HG03342 (cell line): ENCODE measurements around the gene PACSIN2.
"Not testable (repeated sequence)": the region's sequence is repeated elsewhere in the genome, so short reads cannot be mapped to it uniquely, and the experiment has no call there.

Source experiments
- ATAC-seq: cut with Tn5 transposase; IDR thresholded peaks from one replicate; pipeline ENCODE4 v1.9.1; 2021; ENCODE audit warnings: mild to moderate bottlenecking, moderate library complexity; ENCODE audit not compliant: unreplicated experiment

PACSIN2 gene

DNA sequence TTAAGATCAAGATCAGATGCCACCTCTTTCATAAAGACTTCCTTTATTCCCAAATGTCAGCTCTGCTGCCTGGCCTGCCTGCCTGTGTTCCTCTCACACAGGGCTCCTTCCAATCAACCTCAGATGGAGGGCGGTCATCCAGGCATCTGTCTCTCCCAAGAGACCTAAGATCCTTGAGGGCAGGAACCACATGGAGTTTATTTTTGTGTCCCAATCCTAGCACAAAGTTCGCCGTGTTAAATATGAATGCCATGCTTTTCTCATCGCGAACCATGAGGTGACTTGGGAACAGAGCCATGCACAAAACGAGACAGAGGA is 85.2 kb downstream of the PACSIN2 start:
- no peak for ATAC-seq

DNA sequence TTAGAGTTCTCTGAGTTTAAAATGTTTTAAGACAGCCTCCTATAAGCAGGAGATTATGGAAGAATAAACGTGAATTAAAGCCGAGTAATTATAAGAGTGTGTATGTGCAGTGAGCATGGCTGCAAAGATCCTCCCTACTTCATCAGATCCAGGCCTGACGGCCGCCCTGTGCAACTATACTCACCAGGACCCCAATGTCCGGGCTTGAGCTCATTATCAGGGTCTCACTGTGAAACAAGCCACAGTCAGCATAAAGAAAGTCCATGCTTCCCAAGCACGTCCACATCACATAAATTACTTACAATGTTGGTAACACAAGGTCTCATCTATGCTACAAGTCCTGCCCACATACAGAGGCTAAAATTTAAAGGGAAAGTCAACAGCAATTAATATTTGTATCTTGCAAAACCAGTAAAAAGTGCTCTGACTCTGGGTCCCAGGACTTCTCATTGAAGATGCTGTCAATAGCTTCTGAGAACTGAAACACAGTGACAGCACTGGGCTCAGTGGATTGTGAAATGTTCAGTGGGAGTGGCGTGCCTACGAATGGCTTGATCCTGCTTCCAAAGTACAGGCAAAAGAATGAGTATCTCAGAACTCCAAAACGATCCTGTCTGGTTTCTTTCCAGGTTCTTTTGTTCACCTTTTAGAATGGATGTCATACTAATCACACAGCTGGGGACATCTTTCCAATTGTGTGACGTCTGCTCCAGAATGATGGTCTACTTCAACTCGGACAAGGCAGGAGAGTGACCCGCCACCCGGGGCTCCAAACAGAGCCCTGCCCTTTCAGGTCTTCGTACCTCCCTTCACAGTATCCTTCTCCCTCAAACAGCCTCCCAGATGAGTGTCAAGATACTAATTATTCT is 85.7 kb downstream of the PACSIN2 start:
- no peak for ATAC-seq

DNA sequence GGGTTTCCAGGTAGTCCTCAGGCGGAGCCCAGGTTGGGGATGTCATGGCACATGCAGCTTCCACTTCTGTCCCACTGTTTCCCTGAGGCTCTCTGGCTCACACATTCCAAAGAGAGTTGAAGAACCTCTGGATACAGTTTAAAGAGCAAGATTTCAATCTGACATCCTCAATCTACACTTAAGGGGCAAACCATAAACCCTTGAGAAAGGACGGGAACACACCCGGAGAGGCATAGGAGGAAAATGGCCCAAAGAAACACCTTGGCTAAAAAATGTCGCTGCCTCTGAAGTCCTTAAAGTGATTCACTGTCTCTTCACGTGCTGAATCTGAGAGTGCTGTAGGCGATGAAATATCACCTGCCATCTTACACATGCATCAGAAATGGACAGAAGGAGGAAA is 87.0 kb downstream of the PACSIN2 start:
- ATAC-seq: no peak

DNA sequence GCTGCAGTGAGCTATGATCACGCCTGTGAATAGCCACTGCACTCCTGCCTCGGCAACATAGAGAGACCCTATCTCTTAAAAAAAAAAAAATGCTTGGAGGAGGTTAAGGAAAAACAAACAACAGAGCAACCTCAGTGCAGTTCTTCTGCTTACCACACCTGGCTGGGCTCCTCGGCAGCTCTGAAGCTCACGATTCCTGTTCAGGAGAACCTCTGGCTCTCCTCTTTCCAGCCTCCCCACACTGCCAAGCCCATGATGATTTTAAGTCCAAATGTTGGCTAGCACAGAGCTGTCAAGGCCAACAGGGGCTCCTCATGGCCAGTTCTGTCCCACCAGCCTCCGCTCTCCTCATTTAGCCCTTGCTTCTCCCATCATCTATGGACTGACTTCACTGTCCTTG is 88.2 kb downstream of the PACSIN2 start:
- ATAC-seq: no peak

DNA sequence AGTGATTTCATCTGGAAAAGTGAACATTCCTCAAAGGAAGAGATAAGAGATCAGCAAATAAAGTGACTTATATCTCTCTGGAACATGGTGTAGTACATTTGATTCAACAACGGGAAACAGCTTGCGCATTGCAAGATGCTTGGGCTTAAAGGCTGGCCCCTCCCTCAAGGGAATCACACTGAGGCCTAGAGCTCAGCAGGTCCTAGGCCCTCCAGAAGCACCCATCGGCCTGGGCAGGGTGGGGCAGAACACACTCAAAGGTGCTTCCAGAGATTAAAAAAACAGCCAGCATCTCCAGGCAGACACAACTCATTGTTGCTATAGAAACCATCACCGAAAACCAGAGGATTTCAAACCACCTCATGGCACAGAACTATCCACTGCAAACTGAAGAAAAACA is 88.8 kb downstream of the PACSIN2 start:
- ATAC-seq: no peak

DNA sequence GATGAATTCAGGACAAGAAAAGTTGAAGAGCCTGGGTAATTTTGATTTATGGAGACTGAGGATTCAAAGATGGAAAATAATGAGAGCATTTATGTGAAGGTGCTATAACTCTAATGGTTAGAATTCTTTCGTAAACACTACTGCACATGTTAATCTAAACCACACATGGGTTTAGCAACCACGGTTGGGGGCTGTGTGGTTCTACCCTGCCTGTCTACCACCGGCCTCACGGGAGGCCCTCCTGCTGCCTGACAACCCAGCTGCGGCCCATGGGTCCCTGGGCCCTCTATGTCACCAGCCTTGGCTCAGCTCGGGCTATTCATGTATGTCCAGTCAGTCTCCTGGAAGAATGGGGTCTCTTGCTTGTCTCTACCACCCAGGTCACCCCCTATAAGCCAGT is 89.4 kb downstream of the PACSIN2 start:
- no peak for ATAC-seq

DNA sequence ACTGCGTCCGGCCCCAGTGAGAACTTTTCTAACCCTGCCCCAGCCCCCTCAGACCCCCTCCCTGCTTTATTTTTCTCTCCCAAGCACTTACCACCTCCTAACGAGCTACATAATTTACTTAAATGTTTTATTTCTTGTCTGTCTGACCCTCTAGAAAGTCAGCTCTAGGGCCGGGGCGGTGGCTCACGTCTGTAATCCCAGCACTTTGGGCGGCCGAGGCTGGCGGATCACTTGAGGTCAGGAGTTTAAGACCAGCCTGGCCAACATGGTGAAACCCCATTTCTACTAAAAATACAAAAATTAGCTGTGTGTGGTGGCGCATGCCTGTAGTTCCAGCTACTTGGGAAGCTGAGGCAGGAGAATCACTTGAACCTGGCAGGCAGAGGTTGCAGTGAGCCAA is 89.9 kb downstream of the PACSIN2 start:
- ATAC-seq: not testable (repeated sequence)

DNA sequence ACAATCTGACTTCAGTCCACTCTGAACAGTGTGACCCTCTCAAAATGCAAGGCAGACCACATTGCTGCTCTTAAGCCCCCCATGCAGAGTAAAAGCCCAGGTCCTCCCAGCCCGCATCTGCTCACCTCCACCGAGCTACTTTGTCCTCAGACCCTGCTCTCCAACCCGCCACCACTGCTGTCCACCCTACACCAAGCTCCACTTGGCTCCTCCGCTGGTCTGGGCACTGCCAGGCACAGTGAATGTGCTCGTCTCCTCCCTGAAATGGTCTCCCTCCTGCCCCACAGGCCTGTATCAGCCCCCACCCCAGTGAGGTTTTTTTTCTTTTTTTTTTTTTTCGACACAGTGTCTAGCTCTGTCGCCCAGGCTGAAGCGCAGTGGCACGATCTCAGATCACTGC is 90.5 kb downstream of the PACSIN2 start:
- no peak for ATAC-seq

DNA sequence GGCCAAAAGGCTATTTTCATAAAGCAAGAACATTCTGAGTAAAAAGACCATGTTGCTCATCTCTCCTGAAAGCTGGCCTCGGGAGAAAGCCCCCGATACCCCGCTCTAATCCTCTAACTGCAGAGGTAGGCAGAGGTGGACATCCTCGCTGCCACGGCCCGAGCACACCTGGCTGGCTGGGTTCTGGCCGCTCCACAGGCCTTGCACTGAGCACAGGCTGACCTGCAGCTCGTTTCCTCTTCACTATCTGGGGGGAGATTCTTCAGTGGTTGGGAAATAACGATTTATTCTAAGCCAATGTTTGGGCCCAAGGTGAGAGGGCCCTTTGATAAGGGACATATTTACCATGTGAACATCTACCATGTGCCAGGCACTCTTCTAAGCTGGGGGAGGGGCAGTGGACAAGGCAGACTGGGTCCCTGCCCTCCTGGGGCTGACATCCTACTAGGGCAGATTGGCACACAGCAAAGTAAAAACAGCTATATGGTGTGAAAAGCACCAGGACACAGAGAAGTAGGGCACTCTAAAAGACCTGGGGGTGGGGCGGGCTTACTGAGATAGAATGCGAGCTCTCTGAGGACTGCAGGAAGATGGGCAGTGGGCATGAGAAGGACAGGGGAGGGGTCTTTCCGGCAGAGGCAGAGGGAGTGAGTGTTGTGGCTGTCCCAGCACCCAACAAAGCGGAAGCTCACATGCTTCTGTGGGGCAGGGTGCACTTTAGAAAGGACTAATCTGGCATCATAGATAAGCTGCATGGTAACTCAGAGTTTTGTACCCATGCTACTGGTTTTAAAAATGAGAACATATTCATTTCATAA is 92.4 kb downstream of the PACSIN2 start:
- no peak for ATAC-seq

DNA sequence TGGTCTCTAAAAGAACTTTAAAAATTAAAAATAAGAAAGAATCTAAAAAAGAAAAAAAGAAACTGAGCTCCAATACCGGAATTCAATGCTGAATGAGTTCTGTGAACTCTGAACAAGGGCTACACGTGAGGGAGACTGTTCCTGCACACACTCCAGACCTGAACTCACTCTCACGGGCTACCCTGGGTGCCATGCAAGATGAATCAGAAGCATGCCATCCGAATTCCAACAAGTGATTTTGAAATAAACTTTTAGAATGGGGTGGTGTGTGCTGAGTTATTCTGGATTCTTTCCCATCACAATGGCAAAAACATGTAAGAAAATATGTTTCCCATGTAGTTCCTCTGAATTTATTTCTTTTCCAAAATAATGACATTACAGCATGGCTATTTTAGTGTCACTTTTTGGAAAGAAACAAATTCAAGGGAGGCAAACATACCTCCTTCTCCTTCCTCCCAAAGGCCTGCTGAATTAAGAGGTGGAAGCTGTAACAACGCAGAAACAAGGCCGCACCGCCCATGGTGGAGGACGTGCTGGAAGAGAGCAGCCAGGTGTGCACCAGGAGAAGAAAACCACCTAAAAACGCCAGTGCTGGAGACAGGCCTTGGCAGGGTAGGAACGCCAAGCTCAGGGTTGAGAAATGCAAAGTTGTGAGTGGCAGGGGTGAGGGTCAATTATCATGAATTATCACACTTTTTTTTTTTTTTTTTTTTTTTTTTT is 94.7 kb downstream of the PACSIN2 start:
- ATAC-seq: no peak

DNA sequence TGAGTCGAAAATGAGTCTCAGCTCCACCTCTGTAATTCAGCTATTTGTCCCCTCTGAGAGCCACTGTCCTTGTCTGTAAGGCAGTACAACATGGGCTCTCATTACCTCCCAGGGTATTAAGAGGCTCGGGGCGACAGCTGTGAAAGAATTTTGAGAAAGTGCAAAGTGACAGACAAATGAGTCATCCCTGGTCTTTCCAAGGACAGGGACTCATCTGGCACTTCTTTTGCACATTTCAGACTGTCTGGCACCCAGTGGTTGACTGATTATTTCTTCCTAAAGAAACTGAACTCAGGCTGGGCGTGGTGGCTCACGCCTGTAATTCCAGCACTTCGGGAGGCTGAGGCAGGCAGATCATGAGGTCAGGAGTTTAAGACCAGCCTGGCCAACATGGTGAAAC is 95.8 kb downstream of the PACSIN2 start:
- no peak for ATAC-seq

DNA sequence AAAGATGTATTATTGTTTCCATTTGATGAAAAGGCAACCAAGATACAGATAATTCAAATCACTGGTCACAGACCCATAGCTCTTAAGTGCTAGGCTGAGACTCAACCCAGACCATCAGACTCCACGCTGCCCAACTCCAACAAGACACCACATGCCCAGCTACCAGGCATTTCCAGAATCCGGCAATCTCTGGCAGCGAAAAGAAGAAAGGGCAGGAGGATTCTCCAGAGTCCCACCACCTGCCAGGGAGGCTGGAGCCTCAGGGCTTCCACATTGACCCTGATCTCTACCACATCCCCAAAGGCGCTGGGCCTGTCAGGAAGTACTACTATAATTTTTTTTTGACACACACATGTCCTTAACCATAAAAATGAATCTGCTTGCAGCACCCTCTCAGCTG is 96.4 kb downstream of the PACSIN2 start:
- ATAC-seq: no peak

DNA sequence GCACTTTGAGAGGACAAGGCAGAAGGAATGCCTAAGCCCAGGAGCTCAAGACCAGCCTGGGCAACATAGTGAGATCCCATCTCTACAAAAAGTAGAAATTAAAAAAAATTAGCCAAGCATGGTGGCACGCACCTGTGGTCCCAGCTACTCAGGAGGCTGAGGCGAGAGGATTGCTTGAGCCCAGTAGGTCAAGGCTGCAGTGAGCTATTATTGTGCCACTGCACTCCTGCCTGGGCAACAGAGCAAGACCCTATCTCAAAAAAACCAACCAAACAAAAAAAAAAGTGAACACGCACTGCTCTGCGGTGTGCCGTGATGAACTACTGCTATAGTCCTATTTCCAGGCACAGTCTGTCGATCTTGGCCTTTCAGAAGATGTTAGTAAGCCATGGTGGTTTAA is 97.6 kb downstream of the PACSIN2 start:
- not testable (repeated sequence) for ATAC-seq

DNA sequence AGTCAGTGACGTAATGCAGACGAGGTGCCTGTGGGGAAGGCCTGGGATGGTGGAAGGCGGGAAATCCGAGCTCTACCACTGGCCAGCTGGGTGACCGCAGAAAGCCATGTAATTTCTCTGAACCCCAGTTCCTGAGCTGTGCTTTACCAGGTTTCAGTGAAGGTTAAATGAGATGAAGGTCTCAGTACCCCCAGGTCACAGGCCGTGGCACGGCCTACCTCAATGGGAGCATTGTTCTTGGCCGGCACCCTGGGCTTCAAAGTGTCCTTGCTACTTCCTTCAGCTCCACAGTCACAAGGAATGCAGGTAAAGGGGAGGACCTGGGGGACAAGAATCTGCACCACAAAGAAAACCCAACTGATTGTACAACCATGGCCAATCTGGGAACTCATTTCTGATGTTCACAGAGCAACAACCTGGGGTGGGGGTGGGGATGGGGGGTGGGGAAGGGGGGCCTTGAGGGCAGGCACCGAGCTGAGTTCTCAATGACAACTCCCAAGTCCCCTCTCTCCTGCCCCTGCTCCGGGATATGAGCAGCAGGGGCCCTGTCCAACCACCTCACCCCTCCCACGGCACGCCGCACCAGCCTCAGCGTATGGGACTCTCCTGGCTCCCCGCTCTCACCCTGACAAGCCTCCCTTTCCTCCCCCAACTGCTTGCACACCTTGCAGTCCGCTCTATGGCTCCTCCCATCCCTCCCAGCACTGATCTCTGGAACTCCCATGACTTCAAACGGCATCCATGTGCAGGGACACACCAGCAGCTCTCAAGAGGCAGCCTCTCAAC is 98.8 kb downstream of the PACSIN2 start:
- no peak for ATAC-seq

DNA sequence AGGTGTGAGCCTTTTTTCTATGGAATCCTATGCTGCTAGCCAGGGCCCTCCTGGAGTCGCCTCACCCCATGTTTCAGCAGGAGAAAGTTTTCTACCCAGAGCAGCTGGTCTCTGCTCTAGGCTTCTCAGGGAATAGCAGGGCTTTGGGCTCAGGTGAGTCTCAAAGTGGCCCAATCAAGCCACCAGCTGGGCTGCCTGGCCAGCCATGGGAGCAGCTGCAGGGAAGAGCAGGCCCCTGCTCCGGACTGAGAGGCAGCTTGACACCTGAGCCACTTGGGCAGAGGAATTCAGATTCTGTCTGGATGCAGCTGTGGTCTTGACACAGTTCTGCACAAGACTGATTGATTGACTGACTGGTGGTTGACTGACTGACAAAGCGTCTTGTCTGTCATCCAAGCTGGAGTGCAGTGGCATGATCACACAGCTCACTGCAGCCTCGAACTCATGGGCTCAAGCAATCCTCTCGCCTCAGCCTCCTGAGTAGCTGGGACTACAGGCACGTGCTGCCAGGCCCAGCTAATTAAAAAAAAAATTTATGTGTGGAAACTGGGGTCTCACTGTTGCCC is 100.4 kb downstream of the PACSIN2 start:
- ATAC-seq: no peak

DNA sequence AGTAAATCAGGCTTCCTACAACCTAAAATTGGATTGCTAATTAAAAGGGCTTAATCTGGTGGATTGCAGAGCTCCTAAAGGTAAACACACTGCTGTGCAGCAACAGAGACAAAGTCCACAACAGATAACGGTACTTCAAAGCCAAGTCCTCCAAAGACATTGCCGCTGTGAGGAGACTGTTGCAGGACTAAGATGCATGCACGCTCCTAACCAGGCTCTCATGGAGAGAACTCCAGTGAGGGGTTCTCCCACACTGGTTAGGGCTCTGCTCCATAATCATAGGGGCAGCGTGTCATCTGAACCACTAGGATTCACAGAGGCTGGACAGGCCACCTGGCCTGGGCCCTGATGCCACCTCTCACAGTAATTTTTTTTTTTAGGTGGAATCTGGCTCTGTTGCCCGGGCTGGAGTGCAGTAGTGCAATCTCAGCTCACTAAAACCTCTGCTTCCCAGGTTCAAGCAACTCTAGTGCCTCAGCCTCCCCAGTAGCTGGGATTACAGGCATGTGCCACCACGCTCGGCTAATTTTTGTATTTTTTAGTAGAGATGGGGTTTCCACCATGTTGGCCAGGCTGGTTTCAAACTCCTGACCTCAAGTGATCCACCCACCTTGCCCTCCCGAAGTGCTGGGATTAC is 101.0 kb downstream of the PACSIN2 start:
- no peak for ATAC-seq

DNA sequence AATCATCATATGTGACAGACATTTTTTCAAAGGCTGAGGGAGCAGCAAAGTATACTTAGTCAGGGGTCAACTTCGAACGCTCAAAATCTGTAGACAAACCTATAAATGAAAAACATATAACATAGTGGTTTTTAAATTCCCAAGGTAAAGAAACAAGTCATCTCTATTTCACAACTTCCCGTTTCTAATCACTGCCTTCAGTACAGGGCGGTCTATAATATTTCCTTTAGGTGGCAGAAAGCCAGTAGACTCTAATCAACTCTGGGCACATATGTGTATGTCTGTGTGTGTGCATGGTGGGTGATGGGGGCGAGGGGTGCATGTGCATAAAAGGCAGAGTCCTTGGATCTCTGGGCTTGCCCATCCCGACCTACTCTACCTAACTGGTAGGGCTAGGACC is 102.9 kb downstream of the PACSIN2 start:
- ATAC-seq: no peak

DNA sequence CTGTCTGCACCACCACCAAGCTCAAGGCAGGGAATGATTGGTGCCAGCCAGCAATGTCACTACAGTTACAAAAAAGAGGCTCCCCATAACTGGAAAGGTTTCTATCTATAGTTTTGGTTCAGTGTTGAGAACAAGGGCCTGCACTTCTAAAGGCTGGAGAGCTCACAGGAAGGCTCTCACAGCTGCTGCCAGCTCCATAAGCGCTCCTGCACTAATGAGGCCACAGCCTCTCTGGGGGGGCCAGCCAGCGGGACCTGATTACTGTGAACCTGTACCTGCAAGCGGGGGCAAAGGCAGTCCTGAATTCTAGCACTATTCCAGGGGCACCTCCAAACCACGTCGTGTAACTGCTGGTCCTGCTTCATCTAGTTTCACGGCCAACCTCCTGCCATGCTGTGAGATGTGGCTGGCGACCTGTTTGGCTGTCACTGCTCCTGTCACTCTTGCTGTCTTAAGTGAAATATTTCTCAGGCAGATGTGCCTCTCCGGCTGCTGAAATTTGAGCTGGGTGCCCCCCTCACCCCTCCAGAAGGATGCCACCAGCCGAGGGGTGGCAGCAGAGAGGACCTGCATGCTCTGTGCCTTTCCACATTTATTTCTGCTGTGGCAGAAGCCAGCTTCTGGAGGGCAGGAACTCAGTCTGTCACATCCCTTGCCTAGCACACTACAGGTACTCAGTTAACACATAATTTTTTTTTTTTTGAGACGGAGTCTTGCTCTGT is 104.6 kb downstream of the PACSIN2 start:
- no peak for ATAC-seq

DNA sequence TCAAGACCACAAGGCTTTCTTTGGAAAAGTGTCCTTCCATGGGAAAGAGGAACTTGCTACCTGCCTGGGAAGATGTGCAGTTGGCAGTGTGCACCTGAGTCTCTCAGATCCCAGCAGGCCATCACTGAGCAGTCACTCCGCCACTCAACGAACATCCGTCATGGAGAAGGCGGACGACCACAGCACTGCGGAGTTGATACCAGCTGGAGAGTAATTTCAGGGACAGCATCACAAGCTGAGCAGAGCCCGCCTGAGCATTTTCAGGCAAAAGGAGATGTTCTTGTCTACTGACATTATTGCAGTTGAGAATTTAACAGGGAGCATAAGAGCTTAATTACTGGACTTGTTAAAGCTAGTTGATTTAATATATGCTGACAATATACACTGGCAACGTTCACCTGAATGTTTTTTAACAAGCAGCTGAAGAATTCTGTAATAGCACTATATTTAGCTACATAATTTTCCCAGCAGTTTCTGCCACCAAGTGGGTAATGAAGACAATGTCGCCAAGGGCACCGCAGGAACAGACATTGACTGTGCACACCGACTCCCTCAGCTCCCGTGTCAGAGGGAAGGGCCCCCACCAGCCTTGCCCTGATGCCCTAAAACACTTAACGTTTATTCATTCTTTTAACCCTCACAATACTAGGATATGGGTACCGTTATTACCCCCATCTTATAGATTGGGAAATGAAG is 105.4 kb downstream of the PACSIN2 start:
- no peak for ATAC-seq
